ENCODE measurements around the gene RNF217.

The RNF217 gene

GRCh38 chr6:125140808-125141207 lies 178.6 kb downstream of the RNF217 start:
- Histone ChIP-seq H3K4me3 (replicated peaks; ENCODE audit: insufficient read depth, low read length) (no peak overlapping the region), H3K27ac (replicated peaks) (no peak overlapping the region), H3K27me3 (ENCODE audit: insufficient read depth, poor library complexity, severe bottlenecking) (no peaks in the 10 kb centered on the region)
- DNase-seq (ENCODE audit: low read depth in 1 of 2, low spot score in 1 of 2), result no peak
- TF ChIP-seq SPI1 (IDR thresholded peaks at IDR 0.05; ENCODE audit: borderline replicate concordance, low read depth), result no peak
- TF ChIP-seq REST (IDR thresholded peaks at IDR 0.05; ENCODE audit: insufficient replicate concordance, low read depth), result no peak
- TF ChIP-seq CTCF (IDR thresholded peaks at IDR 0.05; ENCODE audit: insufficient read depth, low read length), result no peak
- no peak for TF ChIP-seq POLR2AphosphoS5 (IDR thresholded peaks at IDR 0.05; ENCODE audit: low read depth)
- no peak for TF ChIP-seq GABPA (IDR thresholded peaks at IDR 0.05; ENCODE audit: low read depth)
